GM15510 (cell line): ENCODE measurements around the gene SEPSECS.

ENCODE experiments used
- POLR2A ChIP-seq: IDR thresholded peaks from 3 replicates; pipeline ENCODE4 v1.6.1; 2011; ENCODE audit warnings: borderline replicate concordance; ENCODE audit not compliant: insufficient read length; ENCODE audit errors: extremely low read depth

SEPSECS gene

GRCh38 chr4:25162566-25162965, 2.3 kb upstream of the SEPSECS start:
- TF ChIP-seq POLR2A, result no peak

GRCh38 chr4:25161593-25161950, 1.3 kb upstream of the SEPSECS start:
- no peak for TF ChIP-seq POLR2A

GRCh38 chr4:25160714-25161592, 704 bp upstream of the SEPSECS start:
- TF ChIP-seq POLR2A, result no peak

- TF ChIP-seq POLR2A, result no peak
These were observed 1.4 kb downstream of the SEPSECS start for GRCh38 chr4:25158817-25159216.

GRCh38 chr4:25157081-25157480, 3.2 kb downstream of the SEPSECS start:
- TF ChIP-seq POLR2A, result no peak

- TF ChIP-seq POLR2A, result no peak
These were observed 4.3 kb downstream of the SEPSECS start for GRCh38 chr4:25155947-25156346.

- TF ChIP-seq POLR2A, result no peak
These were observed 5.5 kb downstream of the SEPSECS start for GRCh38 chr4:25154594-25155265.

GRCh38 chr4:25146076-25146475, 14.2 kb downstream of the SEPSECS start:
- no peak for TF ChIP-seq POLR2A

GRCh38 chr4:25144870-25145481, 15.3 kb downstream of the SEPSECS start:
- TF ChIP-seq POLR2A, result no peak

- TF ChIP-seq POLR2A, result no peak
These were observed 17.8 kb downstream of the SEPSECS start for GRCh38 chr4:25142468-25142867.

- TF ChIP-seq POLR2A, result no peak
These were observed 18.7 kb downstream of the SEPSECS start for GRCh38 chr4:25141592-25141991.

GRCh38 chr4:25133132-25133531, 27.1 kb downstream of the SEPSECS start:
- no peak for TF ChIP-seq POLR2A

GRCh38 chr4:25131926-25132325, 28.3 kb downstream of the SEPSECS start:
- no peak for TF ChIP-seq POLR2A

- TF ChIP-seq POLR2A, result no peak
These were observed 28.9 kb downstream of the SEPSECS start for GRCh38 chr4:25131381-25131780.

GRCh38 chr4:25129917-25130316, 30.3 kb downstream of the SEPSECS start:
- TF ChIP-seq POLR2A, result no peak
